ENCODE results near the gene RPL27.
"Not testable (repeated sequence)": the region's sequence is repeated elsewhere in the genome, so short reads cannot be mapped to it uniquely, and the experiment has no call there.

- TF ChIP-seq MXI1 (IDR thresholded peaks at IDR 0.05; ENCODE audit: borderline replicate concordance, low read depth, low read length); POLR2A (IDR thresholded peaks at IDR 0.05; ENCODE audit: low read depth, low read length); CTCF (conservative IDR thresholded peaks at IDR 0.05; ENCODE audit: low read depth, low read length); RFX5 (IDR thresholded peaks at IDR 0.05; ENCODE audit: low read depth, low read length); FOS (IDR thresholded peaks at IDR 0.05; ENCODE audit: low read depth, low read length): not testable (repeated sequence)
Measured at GRCh38 chr17:42973323-42973722, 24.9 kb upstream of the RPL27 start.

Measured in IMR-90 (cell line).